ENCODE measurements around the gene LMNB1. TPM values are rescaled to one million over a fixed set of nuclear protein-coding genes. Genes with fewer than 3 reads are reported as not detected.

LMNB1 gene
- polyA plus RNA-seq, 4 donors = 3.1 to 55.3 (median 27.4) TPM

GRCh38 chr5:126745259-126745992, 31.5 kb upstream of the LMNB1 start:
- FAIRE-seq = no peak

GRCh38 chr5:126746290-126746689, 30.6 kb upstream of the LMNB1 start:
- H3K36me3 ChIP-seq (ENCODE audit: control insufficient read depth in 3 of 3, insufficient read depth in 2 of 3, low read depth in 1 of 3, low read length in 3 of 3) = no peaks in the 10 kb centered on the region
- H3K4me1 ChIP-seq (ENCODE audit: control insufficient read depth in 3 of 3, insufficient read depth in 2 of 3, low read depth in 1 of 3, low read length in 2 of 3) = no peaks in the 10 kb centered on the region
- H3K4me3 ChIP-seq (ENCODE audit: low read depth in 1 of 3, low read length in 3 of 3) = no peak overlapping the region
- FAIRE-seq = no peak
- H3K27me3 ChIP-seq (ENCODE audit: control insufficient read depth in 3 of 3, insufficient read depth in 3 of 3, low read length in 3 of 3) = no peaks in the 10 kb centered on the region
- no peaks in the 10 kb centered on the region for H3K9me3 ChIP-seq (ENCODE audit: control insufficient read depth in 2 of 2, insufficient read depth in 1 of 2, low read depth in 1 of 2, low read length in 1 of 2)
- no peak for DNase-seq
- H3K27ac ChIP-seq (ENCODE audit: low read depth in 1 of 3, low read length in 2 of 3) = no peak overlapping the region

More at GRCh38 chr5:126745259-126745992, 31.5 kb upstream of the LMNB1 start:
- Histone ChIP-seq H3K9me3 (ENCODE audit: control insufficient read depth in 2 of 2, insufficient read depth in 1 of 2, low read depth in 1 of 2, low read length in 1 of 2) (no peaks in the 10 kb centered on the region), H3K36me3 (ENCODE audit: control insufficient read depth in 3 of 3, insufficient read depth in 2 of 3, low read depth in 1 of 3, low read length in 3 of 3) (no peaks in the 10 kb centered on the region), H3K4me1 (ENCODE audit: control insufficient read depth in 3 of 3, insufficient read depth in 2 of 3, low read depth in 1 of 3, low read length in 2 of 3) (no peaks in the 10 kb centered on the region), H3K4me3 (ENCODE audit: low read depth in 1 of 3, low read length in 3 of 3) (no peak overlapping the region), H3K27me3 (ENCODE audit: control insufficient read depth in 3 of 3, insufficient read depth in 3 of 3, low read length in 3 of 3) (no peaks in the 10 kb centered on the region), H3K27ac (ENCODE audit: low read depth in 1 of 3, low read length in 2 of 3) (no peak overlapping the region)
- 82 to 92% (median 91%) methylated on average over 7 of the region's 7 CpGs for WGBS, 3 donors
- no peak for DNase-seq

GRCh38 chr5:126752081-126752785, 24.7 kb upstream of the LMNB1 start:
- Histone ChIP-seq H3K27ac (ENCODE audit: low read depth in 1 of 3, low read length in 2 of 3) (no peak overlapping the region), H3K4me1 (ENCODE audit: control insufficient read depth in 3 of 3, insufficient read depth in 2 of 3, low read depth in 1 of 3, low read length in 2 of 3) (no peaks in the 10 kb centered on the region), H3K36me3 (ENCODE audit: control insufficient read depth in 3 of 3, insufficient read depth in 2 of 3, low read depth in 1 of 3, low read length in 3 of 3) (no peaks in the 10 kb centered on the region), H3K27me3 (ENCODE audit: control insufficient read depth in 3 of 3, insufficient read depth in 3 of 3, low read length in 3 of 3) (no peaks in the 10 kb centered on the region), H3K4me3 (ENCODE audit: low read depth in 1 of 3, low read length in 3 of 3) (no peak overlapping the region), H3K9me3 (ENCODE audit: control insufficient read depth in 2 of 2, insufficient read depth in 1 of 2, low read depth in 1 of 2, low read length in 1 of 2) (no peaks in the 10 kb centered on the region)
- DNase-seq = no peak
- WGBS, 3 donors = 80 to 90% (median 83%) methylated on average over 3 of the region's 5 CpGs
- no peak for FAIRE-seq

GRCh38 chr5:126753227-126753626, 23.7 kb upstream of the LMNB1 start:
- H3K27ac ChIP-seq (ENCODE audit: low read depth in 1 of 3, low read length in 2 of 3) = no peak overlapping the region
- FAIRE-seq (no peak), DNase-seq (no peak)
- no peak overlapping the region for H3K4me3 ChIP-seq (ENCODE audit: low read depth in 1 of 3, low read length in 3 of 3)
- H3K4me1 ChIP-seq (ENCODE audit: control insufficient read depth in 3 of 3, insufficient read depth in 2 of 3, low read depth in 1 of 3, low read length in 2 of 3) = no peaks in the 10 kb centered on the region
- H3K36me3 ChIP-seq (ENCODE audit: control insufficient read depth in 3 of 3, insufficient read depth in 2 of 3, low read depth in 1 of 3, low read length in 3 of 3) = no peaks in the 10 kb centered on the region
- H3K9me3 ChIP-seq (ENCODE audit: control insufficient read depth in 2 of 2, insufficient read depth in 1 of 2, low read depth in 1 of 2, low read length in 1 of 2) = no peaks in the 10 kb centered on the region
- no peaks in the 10 kb centered on the region for H3K27me3 ChIP-seq (ENCODE audit: control insufficient read depth in 3 of 3, insufficient read depth in 3 of 3, low read length in 3 of 3)
- 77 to 84% (median 84%) methylated on average over 4 of the region's 4 CpGs for WGBS, 3 donors

- no peaks in the 10 kb centered on the region for H3K27me3 ChIP-seq (ENCODE audit: control insufficient read depth in 3 of 3, insufficient read depth in 3 of 3, low read length in 3 of 3)
- no peak overlapping the region for H3K4me3 ChIP-seq (ENCODE audit: low read depth in 1 of 3, low read length in 3 of 3)
- WGBS, 3 donors = 71 to 87% (median 79%) methylated on average over 4 of the region's 4 CpGs
- no peak for FAIRE-seq
- DNase-seq = no peak
- no peak overlapping the region for H3K27ac ChIP-seq (ENCODE audit: low read depth in 1 of 3, low read length in 2 of 3)
- H3K4me1 ChIP-seq (ENCODE audit: control insufficient read depth in 3 of 3, insufficient read depth in 2 of 3, low read depth in 1 of 3, low read length in 2 of 3) = peaks cover 0 to 2% (median 0%) of the 10 kb centered on the region in 3 donors
- H3K9me3 ChIP-seq (ENCODE audit: control insufficient read depth in 2 of 2, insufficient read depth in 1 of 2, low read depth in 1 of 2, low read length in 1 of 2) = no peaks in the 10 kb centered on the region
- no peaks in the 10 kb centered on the region for H3K36me3 ChIP-seq (ENCODE audit: control insufficient read depth in 3 of 3, insufficient read depth in 2 of 3, low read depth in 1 of 3, low read length in 3 of 3)
Observed at GRCh38 chr5:126754609-126755008, 22.3 kb upstream of the LMNB1 start.

- WGBS, 3 donors = 63 to 70% (median 70%) methylated on average over 4 of the region's 4 CpGs
- no peak for FAIRE-seq
- no peak for DNase-seq
- Histone ChIP-seq H3K9me3 (ENCODE audit: control insufficient read depth in 2 of 2, insufficient read depth in 1 of 2, low read depth in 1 of 2, low read length in 1 of 2) (no peaks in the 10 kb centered on the region), H3K4me1 (ENCODE audit: control insufficient read depth in 3 of 3, insufficient read depth in 2 of 3, low read depth in 1 of 3, low read length in 2 of 3) (peaks cover 0 to 5% (median 0%) of the 10 kb centered on the region in 3 donors), H3K27ac (ENCODE audit: low read depth in 1 of 3, low read length in 2 of 3) (no peak overlapping the region), H3K36me3 (ENCODE audit: control insufficient read depth in 3 of 3, insufficient read depth in 2 of 3, low read depth in 1 of 3, low read length in 3 of 3) (no peaks in the 10 kb centered on the region), H3K4me3 (ENCODE audit: low read depth in 1 of 3, low read length in 3 of 3) (no peak overlapping the region), H3K27me3 (ENCODE audit: control insufficient read depth in 3 of 3, insufficient read depth in 3 of 3, low read length in 3 of 3) (no peaks in the 10 kb centered on the region)
Observed at GRCh38 chr5:126755593-126755992, 21.3 kb upstream of the LMNB1 start.

GRCh38 chr5:126757713-126758357, 19.1 kb upstream of the LMNB1 start:
- Histone ChIP-seq H3K27ac (ENCODE audit: low read depth in 1 of 3, low read length in 2 of 3) (no peak overlapping the region), H3K27me3 (ENCODE audit: control insufficient read depth in 3 of 3, insufficient read depth in 3 of 3, low read length in 3 of 3) (no peaks in the 10 kb centered on the region), H3K9me3 (ENCODE audit: control insufficient read depth in 2 of 2, insufficient read depth in 1 of 2, low read depth in 1 of 2, low read length in 1 of 2) (no peaks in the 10 kb centered on the region), H3K4me3 (ENCODE audit: low read depth in 1 of 3, low read length in 3 of 3) (no peak overlapping the region), H3K36me3 (ENCODE audit: control insufficient read depth in 3 of 3, insufficient read depth in 2 of 3, low read depth in 1 of 3, low read length in 3 of 3) (no peaks in the 10 kb centered on the region), H3K4me1 (ENCODE audit: control insufficient read depth in 3 of 3, insufficient read depth in 2 of 3, low read depth in 1 of 3, low read length in 2 of 3) (peaks cover 0 to 5% (median 0%) of the 10 kb centered on the region in 3 donors)
- DNase-seq (no peak), FAIRE-seq (no peak)
- 71 to 82% (median 73%) methylated on average over 2 of the region's 2 CpGs for WGBS, 3 donors

- no peaks in the 10 kb centered on the region for H3K9me3 ChIP-seq (ENCODE audit: control insufficient read depth in 2 of 2, insufficient read depth in 1 of 2, low read depth in 1 of 2, low read length in 1 of 2)
- WGBS, 3 donors = 73 to 86% (median 82%) methylated on average over 4 to 5 of the region's 5 CpGs
- DNase-seq (no peak), FAIRE-seq (no peak)
- no peak overlapping the region for H3K27ac ChIP-seq (ENCODE audit: low read depth in 1 of 3, low read length in 2 of 3)
- no peaks in the 10 kb centered on the region for H3K27me3 ChIP-seq (ENCODE audit: control insufficient read depth in 3 of 3, insufficient read depth in 3 of 3, low read length in 3 of 3)
- H3K36me3 ChIP-seq (ENCODE audit: control insufficient read depth in 3 of 3, insufficient read depth in 2 of 3, low read depth in 1 of 3, low read length in 3 of 3) = no peaks in the 10 kb centered on the region
- H3K4me1 ChIP-seq (ENCODE audit: control insufficient read depth in 3 of 3, insufficient read depth in 2 of 3, low read depth in 1 of 3, low read length in 2 of 3) = peaks cover 0 to 5% (median 0%) of the 10 kb centered on the region in 3 donors
- H3K4me3 ChIP-seq (ENCODE audit: low read depth in 1 of 3, low read length in 3 of 3) = no peak overlapping the region
Observed at GRCh38 chr5:126763371-126763770, 13.6 kb upstream of the LMNB1 start.
